Hepatocyte (in vitro differentiated cells): Measurements from ENCODE around the gene SLC17A7.

Experiments
- CTCF ChIP-seq: fragments of 200-600 bp; sonication (generic); IDR thresholded peaks from 2 replicates; pipeline ENCODE4 v1.5.1; 2016; ENCODE audit warnings: antibody characterized with exemption, mild to moderate bottlenecking; ENCODE audit not compliant: poor library complexity
- EZH2phosphoT487 ChIP-seq: fragments of 200-600 bp; sonication (generic); IDR thresholded peaks from one replicate; pipeline ENCODE4 v1.6.1; 2018; ENCODE audit warnings: antibody characterized with exemption, mild to moderate bottlenecking, low read depth, moderate library complexity; ENCODE audit not compliant: unreplicated experiment, severe bottlenecking

- TF ChIP-seq CTCF (no peak), EZH2phosphoT487 (no peak)
Measured at GRCh38 chr19:49414256-49414655, 27.1 kb downstream of the SLC17A7 start.
